NCI-H345 treated with DMSO at 0.1 percent for 48 hours (cell line): ENCODE results near the gene TEKT2.

ENCODE experiments used
- DNase-seq: peaks from one replicate; lab custom pipeline; 2025; ENCODE audit not compliant: unreplicated experiment; lab: John Stamatoyannopoulos, UW

The TEKT2 gene

GRCh38 chr1:36087233-36088123 lies 3.6 kb downstream of the TEKT2 start:
- no peak for DNase-seq

DNA sequence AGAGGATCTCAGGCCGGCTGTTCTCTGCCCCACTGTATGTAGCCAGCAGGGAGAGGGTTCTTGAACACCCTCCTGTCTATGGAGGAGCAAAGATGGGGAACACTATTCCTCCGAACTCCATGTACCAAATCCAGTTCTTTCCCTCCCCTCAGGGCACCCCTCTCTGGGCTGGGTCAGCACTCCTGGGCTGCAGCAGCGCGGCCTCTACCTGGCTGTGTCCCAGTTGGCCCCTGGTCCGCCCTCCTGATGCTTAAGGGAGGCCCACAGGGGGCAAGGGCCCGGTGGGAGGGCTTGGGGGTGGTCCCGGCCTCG lies 4.3 kb downstream of the TEKT2 start:
- DNase-seq: no peak

GRCh38 chr1:36088577-36089392 lies 4.9 kb downstream of the TEKT2 start, which contains the start of gene ADPRS:
Gene ADPRS, plus strand, starts transcription at chr1:36088892. Its CDS starts 13 bp downstream, at chr1:36088905.
- peak; percentile 78 for DNase-seq

DNA sequence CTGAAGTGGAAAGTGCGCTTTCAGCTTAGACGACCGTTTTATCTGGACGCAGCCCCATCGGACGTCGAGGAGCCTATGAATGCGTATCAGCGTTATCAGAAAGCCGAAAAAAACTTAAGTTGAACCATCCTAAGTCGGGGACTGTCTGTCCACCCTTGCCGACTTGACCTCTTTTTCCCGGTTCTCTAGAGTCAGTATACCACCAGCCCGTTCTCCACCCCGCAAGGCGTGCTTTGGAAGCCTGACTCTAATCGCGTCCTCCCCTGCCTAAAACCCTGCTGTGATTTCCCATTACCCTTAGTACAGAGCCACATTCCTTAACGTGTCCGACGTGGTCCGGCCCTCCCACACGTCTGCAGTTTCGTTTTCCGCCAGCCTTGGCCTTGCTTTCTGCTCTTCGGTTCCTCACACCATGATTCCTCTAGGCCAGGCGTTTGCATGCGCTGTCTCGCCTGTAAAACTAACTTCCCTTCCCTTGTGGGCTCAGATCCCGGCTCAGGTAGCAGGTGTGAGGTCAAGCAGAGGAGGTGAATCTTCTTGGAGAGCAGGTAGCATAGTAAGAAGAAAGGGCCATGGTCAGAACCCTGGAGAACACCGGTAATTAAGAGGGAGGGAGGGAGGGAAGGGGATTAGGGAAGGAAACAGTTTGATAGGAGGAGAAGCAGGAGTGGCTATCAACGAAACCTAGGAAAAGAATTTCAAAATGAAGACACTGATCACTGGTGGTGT lies 5.7 kb downstream of the TEKT2 start:
- no peak for DNase-seq

DNA sequence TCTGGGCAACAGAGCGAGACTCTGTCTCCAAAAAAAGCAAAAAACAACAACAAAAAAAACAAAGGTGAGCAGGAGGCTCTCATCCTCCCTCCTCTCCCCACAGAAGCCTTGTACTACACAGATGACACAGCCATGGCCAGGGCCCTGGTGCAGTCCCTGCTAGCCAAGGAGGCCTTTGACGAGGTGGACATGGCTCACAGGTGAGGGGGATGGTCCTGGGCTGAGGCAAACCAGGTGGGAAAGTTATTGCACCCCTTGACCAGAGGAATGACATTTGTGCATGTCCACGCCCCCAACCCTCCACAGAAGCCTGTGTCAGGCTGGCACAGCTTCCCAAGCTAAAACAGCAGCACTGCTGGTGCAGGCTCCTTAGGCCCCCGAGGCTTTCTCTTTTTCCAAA lies 7.2 kb downstream of the TEKT2 start:
- DNase-seq: no peak

GRCh38 chr1:36091698-36092097 lies 7.8 kb downstream of the TEKT2 start:
- DNase-seq: no peak

- peak; percentile 38 for DNase-seq
These were observed 8.4 kb downstream of the TEKT2 start for GRCh38 chr1:36092166-36092797.

DNA sequence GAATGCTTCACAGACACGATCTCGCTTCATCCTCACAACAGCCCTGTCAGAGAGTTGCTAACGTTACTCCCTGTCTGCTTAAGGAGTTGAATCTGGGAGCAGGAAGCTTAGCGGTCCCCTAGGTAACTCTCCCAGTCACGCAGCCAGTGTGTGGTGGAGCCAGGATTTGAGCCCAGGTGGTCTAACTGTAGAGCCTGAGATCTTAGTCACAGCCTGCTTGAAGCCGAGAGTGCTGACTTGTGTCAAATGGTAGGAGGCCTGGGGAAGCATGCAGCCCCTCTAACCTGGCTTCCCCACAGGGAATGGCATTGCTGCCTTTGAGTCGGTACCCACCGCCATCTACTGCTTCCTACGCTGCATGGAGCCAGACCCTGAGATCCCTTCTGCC lies 8.9 kb downstream of the TEKT2 start:
- DNase-seq: no peak

GRCh38 chr1:36093226-36093625 lies 9.3 kb downstream of the TEKT2 start:
- DNase-seq: no peak

- no peak for DNase-seq
These were observed 10.0 kb downstream of the TEKT2 start for GRCh38 chr1:36093929-36094328.

DNA sequence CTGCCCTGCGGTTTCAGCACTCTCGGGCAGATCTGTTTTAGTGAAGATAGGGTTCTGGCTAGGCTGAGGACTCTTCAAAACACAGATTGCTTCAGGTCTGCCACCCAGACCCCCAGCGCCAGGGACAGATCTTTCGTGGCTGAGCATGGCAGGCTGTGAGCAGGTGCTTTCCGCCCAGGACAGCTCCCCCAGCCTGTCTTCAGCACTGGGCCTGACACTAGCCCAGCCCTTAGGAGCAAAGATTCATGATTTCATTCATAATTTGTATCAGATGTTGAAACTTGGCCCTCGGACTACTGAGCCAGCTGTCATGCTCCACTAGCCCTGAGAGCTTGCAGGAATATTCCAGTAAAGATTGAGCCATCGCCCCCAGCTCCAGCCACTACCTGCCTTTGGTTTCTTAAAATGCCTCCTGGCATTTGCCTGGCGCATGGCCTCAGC lies 10.7 kb downstream of the TEKT2 start:
- DNase-seq: no peak

- no peak for DNase-seq
These were observed 12.0 kb downstream of the TEKT2 start for GRCh38 chr1:36095760-36096405.

DNA sequence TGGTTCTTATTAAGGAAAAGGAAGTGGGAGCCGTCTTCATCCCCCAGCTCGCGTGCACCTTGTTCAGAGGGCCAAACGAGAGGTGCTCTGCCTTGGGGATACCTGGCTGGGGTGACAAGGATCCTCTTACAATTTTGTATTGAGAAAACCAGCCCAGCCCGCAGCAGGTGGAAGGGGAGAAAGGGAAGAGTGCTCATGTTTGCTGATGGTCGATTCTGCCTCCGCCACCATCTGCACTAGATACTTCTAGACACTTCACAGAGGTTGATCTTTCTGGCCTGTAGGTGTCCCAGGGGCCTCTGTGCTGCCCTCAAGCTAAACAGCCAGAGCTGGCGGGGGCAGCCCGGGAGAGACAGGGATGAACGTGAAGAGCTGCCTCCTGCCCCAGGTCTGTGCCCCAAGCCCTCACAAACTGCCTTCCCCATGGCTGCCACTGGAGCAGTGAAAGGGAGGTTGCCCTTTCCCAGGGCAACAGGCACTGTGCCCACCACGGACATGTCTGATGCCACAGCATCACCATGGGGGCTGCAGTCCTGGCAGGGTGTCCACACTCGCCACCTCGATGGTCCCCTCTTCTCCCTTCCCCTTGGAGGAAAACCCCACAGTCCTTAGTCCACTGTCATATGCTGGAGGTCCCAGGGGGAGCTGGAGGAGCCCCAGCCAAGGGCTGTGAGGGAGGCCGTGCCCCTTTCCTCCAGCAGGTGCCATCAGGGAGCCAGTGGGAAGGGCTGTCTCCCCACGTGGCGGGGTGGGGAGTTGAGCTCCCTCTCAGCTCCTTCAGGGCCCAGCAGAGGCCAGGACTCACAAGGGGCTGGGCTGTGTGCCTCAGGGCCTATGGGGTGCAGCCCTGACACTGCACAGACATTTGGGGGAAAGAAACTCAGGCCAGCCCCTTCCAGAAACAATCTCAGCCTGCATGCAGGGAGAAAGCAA lies 12.9 kb downstream of the TEKT2 start:
- DNase-seq: no peak

GRCh38 chr1:36097693-36098585 lies 14.0 kb downstream of the TEKT2 start:
- DNase-seq: no peak

DNA sequence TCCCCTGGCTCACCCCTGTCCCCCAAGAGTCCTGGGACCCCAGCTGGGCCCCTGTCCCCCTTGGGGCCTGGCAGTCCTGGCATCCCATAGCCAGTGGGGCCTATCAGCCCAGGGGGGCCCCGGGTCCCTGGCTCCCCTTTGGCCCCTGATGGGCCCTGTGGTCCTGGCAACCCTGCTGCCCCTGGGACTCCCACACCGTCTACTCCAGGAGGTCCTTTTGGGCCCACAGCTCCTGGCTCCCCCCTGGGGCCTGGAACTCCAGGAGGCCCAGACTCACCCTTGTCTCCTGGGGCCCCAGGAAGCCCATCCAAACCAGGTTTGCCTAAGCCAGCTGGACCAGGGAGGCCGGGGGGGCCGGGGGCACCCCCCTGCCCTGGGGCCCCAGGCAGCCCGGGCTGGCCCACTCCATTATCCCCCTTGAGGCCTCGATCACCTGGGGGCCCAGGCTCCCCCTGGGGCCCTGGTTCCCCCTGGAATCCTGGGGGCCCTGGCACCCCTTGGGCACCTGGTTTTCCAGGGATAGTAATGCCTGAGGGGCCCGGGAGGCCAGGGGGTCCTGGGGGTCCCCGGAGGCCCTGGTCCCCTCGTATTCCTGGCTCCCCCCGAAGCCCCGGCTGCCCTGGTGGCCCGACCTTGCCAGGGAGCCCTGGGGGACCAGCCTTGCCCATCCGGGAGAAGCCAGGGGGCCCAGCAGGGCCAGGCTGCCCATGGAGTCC lies 14.9 kb downstream of the TEKT2 start:
- DNase-seq: no peak

DNA sequence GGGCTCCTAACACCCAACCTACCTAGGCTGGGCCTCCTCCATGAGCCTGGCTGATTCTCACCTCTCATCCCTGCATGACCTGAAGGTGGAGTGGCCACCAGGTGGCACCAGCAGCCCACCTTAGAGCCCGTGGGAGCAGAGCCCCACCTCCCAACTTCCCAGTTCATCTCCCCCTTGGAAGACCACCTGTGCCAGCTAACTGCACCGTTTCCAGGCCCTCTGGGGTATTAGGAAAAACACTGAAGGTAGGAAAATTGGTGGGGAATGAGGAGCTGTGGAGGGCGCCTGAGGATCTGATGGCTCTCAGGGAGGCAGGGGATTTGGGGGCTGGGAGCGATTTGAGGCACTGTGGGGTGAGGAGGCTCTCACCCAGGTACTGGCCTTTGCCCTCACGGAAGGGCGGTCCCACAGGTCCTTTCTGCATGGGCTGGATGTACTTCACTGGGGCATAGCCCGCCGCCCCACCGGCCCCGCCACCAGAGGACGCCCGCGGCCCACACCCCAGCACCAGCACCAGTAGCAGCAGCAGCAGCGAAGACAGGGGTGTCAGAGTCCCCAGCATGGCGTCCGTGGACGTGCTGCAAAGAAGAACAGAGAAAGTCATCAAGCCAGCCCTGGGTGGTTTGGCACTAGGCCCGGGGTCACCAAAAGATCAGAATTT lies 15.9 kb downstream of the TEKT2 start:
- peak; percentile 27 for DNase-seq

DNA sequence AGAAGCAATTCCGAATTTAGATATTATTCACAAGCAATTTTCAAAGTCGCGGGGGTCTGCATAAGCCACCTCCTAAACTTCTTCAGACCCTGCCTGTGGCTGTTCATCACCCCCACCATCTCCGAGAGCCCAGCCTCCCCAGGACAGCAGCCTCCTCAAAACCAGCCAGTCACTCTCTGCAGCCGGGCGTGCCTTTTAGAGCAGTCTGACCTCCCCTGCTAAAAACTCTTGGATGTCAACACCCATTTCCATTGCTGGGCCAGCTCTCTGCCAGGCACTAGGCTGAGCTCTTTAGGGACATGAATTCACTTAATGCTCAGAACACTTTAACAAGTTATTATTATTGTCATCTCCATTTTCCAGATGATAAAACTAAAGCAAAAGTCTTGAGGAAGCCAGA lies 16.5 kb downstream of the TEKT2 start:
- DNase-seq: no peak
